MM.1S (cell line): ENCODE data around the gene ARHGEF25.

Experiments used
- DNase-seq: peaks from one replicate; pipeline ENCODE4 v3.0.0-alpha.2; 2015
- H2AFZ ChIP-seq: fragments of 300-600 bp; sonication (generic); 2 replicates; pipeline ENCODE4 v1.6.0; 2016; ENCODE audit warnings: antibody characterized with exemption, low read length
- H3F3A ChIP-seq: fragments of 300-600 bp; sonication (generic); 2 replicates; pipeline ENCODE4 v1.6.1; 2016; ENCODE audit warnings: mild to moderate bottlenecking, antibody characterized with exemption, low read length, moderate library complexity, mixed read lengths; ENCODE audit not compliant: insufficient read depth
- H3K27ac ChIP-seq: fragments of 300-600 bp; sonication (generic); 2 replicates; pipeline ENCODE4 v1.5.1; 2016; ENCODE audit warnings: mild to moderate bottlenecking, low read length
- H3K27me3 ChIP-seq: fragments of 300-600 bp; sonication (generic); replicated peaks from 2 replicates; pipeline ENCODE4 v1.6.0; 2016; ENCODE audit warnings: low read length; ENCODE audit not compliant: insufficient read depth
- H3K36me3 ChIP-seq: fragments of 300-600 bp; sonication (generic); replicated peaks from 2 replicates; pipeline ENCODE4 v1.6.1; 2016; ENCODE audit warnings: mild to moderate bottlenecking, low read length, mixed read lengths; ENCODE audit not compliant: insufficient read depth
- H3K4me1 ChIP-seq: fragments of 300-600 bp; sonication (generic); 2 replicates; pipeline ENCODE4 v1.6.1; 2016; ENCODE audit warnings: low read length, mixed read lengths
- H3K4me2 ChIP-seq: fragments of 300-600 bp; sonication (generic); 2 replicates; pipeline ENCODE4 v1.6.0; 2016; ENCODE audit warnings: low read depth, low read length
- H3K4me3 ChIP-seq: fragments of 300-600 bp; sonication (generic); 2 replicates; pipeline ENCODE4 v1.5.1; 2016; ENCODE audit warnings: low read length, mixed read lengths
- H3K79me2 ChIP-seq: fragments of 300-600 bp; sonication (generic); 2 replicates; pipeline ENCODE4 v1.6.1; 2016; ENCODE audit warnings: mixed run types, low read length, mixed read lengths
- H3K9ac ChIP-seq: fragments of 300-600 bp; sonication (generic); 2 replicates; pipeline ENCODE4 v1.6.1; 2016; ENCODE audit warnings: low read length, mixed read lengths
- H3K9me2 ChIP-seq: fragments of 300-600 bp; sonication (generic); replicated peaks from 2 replicates; pipeline ENCODE4 v1.6.1; 2016; ENCODE audit warnings: mild to moderate bottlenecking, low read length, mixed read lengths; ENCODE audit not compliant: insufficient read depth
- H3K9me3 ChIP-seq: fragments of 300-600 bp; sonication (generic); replicated peaks from 2 replicates; pipeline ENCODE4 v1.6.1; 2016; ENCODE audit warnings: mild to moderate bottlenecking, low read length, mixed read lengths; ENCODE audit not compliant: insufficient read depth
- H4K20me1 ChIP-seq: fragments of 300-600 bp; sonication (generic); 2 replicates; pipeline ENCODE4 v1.6.1; 2016; ENCODE audit warnings: mild to moderate bottlenecking, low read length, moderate library complexity, mixed read lengths; ENCODE audit not compliant: insufficient read depth
- EZH2 ChIP-seq: fragments of 300-600 bp; sonication (generic); optimal IDR thresholded peaks from 2 replicates; pipeline ENCODE3; 2017; ENCODE audit warnings: low read depth, mild to moderate bottlenecking, antibody characterized with exemption, low read length, mixed read lengths
- EZH2phosphoT487 ChIP-seq: fragments of 300-600 bp; sonication (generic); IDR thresholded peaks from 2 replicates; pipeline ENCODE4 v1.6.1; 2018; ENCODE audit warnings: antibody characterized with exemption, low read length
- TF ChIP-seq, protein P1 (sequence below): fragments of 300-600 bp; sonication (generic); IDR thresholded peaks from 2 replicates; pipeline ENCODE4 v1.5.1; 2016; ENCODE audit warnings: antibody characterized with exemption, low read length, mixed read lengths

ARHGEF25 gene

DNA sequence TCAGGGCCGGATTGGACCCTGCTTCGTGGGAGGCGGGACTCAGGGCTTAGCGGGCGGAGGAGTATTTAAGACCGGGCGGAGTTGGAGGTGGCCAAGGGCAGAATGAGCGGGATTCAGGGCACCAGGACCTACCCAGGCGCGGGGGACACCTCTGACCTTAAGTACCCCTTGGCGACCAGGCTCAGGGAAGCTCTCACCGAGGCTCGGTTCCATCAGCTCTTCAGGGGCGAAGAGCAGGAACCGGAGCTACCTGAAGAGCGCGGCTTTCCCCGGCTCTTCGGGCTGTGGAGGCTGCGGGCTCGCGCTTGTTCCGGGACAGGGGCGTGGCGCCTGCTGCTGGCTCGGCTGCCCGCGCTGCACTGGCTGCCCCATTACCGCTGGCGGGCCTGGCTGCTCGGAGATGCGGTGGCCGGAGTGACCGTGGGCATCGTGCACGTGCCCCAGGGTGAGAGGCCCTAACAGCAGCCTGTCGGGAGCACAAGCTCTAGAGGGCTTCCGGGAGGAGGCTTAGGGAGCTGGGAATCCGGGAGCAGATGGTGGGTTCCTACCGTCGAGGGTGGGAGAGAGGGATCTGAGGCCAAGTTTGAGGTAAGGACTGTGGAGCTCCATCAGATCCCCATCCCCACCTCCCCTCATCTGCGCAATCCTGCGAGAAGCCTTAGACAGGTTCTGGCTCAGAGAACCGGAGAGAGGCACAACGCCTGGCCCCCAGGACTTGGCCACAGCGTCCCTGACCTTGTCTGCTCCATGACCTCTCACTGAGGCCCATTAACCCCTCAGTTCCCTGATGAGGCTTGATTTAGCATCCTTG lies 8.4 kb downstream of the ARHGEF25 start:
- H2AFZ ChIP-seq, result no peak overlapping the region
- H4K20me1 ChIP-seq, result no peaks in the 10 kb centered on the region
- no peak for TF ChIP-seq EZH2phosphoT487
- TF ChIP-seq EZH2, result no peak
- TF ChIP-seq, protein P1, sequence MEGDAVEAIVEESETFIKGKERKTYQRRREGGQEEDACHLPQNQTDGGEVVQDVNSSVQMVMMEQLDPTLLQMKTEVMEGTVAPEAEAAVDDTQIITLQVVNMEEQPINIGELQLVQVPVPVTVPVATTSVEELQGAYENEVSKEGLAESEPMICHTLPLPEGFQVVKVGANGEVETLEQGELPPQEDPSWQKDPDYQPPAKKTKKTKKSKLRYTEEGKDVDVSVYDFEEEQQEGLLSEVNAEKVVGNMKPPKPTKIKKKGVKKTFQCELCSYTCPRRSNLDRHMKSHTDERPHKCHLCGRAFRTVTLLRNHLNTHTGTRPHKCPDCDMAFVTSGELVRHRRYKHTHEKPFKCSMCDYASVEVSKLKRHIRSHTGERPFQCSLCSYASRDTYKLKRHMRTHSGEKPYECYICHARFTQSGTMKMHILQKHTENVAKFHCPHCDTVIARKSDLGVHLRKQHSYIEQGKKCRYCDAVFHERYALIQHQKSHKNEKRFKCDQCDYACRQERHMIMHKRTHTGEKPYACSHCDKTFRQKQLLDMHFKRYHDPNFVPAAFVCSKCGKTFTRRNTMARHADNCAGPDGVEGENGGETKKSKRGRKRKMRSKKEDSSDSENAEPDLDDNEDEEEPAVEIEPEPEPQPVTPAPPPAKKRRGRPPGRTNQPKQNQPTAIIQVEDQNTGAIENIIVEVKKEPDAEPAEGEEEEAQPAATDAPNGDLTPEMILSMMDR, result no peak
- no peaks in the 10 kb centered on the region for H3K9me2 ChIP-seq
- H3K9ac ChIP-seq, result no peak overlapping the region
- no peak for DNase-seq
- peak overlapping the region; percentile 33; the same call in 1 of the 2 replicates for H3K4me2 ChIP-seq
- peaks cover 6% of the 10 kb centered on the region for H3K4me1 ChIP-seq
- H3K27ac ChIP-seq, result no peak overlapping the region
- H3K4me3 ChIP-seq, result no peak overlapping the region
- H3K36me3 ChIP-seq, result no peaks in the 10 kb centered on the region
- H3K27me3 ChIP-seq, result peaks cover 50% of the 10 kb centered on the region
- H3F3A ChIP-seq, result no peaks in the 10 kb centered on the region
- H3K9me3 ChIP-seq, result no peaks in the 10 kb centered on the region
- no peaks in the 10 kb centered on the region for H3K79me2 ChIP-seq

DNA sequence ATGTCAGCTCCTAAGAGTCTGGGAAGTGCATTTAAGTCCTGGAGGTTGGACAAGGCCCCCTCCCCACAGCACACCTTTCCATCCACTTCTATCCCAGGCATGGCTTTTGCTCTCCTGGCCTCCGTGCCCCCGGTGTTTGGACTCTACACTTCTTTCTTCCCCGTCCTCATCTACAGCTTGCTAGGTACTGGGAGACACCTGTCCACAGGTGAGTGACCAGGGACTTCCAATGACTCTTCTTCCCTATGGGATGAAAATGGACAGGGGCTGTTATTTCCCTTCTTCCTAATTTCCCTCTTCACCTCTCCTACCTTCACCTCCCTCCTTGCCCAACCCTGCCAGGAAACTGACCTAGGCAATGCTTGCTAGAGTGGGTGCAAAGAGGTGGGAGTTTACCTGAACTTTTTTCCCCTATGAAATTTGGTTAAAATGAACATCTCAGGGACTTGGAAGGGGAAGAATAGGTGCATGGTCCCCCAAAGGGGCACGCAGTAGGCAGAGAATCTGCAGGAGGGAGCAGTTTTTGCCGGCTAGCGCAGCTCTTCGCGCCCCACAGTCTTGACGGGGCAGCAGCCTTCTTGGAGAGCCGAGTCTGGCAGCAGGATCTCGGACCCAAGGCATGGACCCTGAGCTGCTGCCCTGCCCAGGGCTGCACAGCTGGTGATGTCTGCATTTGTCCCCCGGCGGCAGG lies 9.2 kb downstream of the ARHGEF25 start:
- Histone ChIP-seq H3F3A (no peaks in the 10 kb centered on the region), H3K27me3 (peaks cover 50% of the 10 kb centered on the region), H2AFZ (0 out of 2 replicates have a peak overlapping the region, but pooled peaks have one; percentile 74), H3K4me3 (peak overlapping the region; percentile 44; the same call in 1 of the 2 replicates), H3K9me3 (no peaks in the 10 kb centered on the region), H3K9ac (no peak overlapping the region), H3K9me2 (no peaks in the 10 kb centered on the region), H4K20me1 (no peaks in the 10 kb centered on the region), H3K36me3 (no peaks in the 10 kb centered on the region), H3K27ac (no peak overlapping the region), H3K4me1 (peaks cover 6% of the 10 kb centered on the region), H3K79me2 (no peaks in the 10 kb centered on the region), H3K4me2 (peak overlapping the region; percentile 93)
- no peak for DNase-seq
- TF ChIP-seq, protein P1, result no peak
- no peak for TF ChIP-seq EZH2
- TF ChIP-seq EZH2phosphoT487, result no peak

GRCh38 chr12:57620936-57621496 lies 9.8 kb downstream of the ARHGEF25 start:
- no peak overlapping the region for H3K27ac ChIP-seq
- H3K4me3 ChIP-seq, result peak overlapping the region; percentile 44
- no peaks in the 10 kb centered on the region for H4K20me1 ChIP-seq
- peaks cover 6% of the 10 kb centered on the region for H3K4me1 ChIP-seq
- no peaks in the 10 kb centered on the region for H3K79me2 ChIP-seq
- H3K36me3 ChIP-seq, result no peaks in the 10 kb centered on the region
- H3K9me3 ChIP-seq, result no peaks in the 10 kb centered on the region
- peak overlapping the region; percentile 74 for H2AFZ ChIP-seq
- peaks cover 50% of the 10 kb centered on the region for H3K27me3 ChIP-seq
- no peak overlapping the region for H3K9ac ChIP-seq
- H3K9me2 ChIP-seq, result no peaks in the 10 kb centered on the region
- peak overlapping the region; percentile 93 for H3K4me2 ChIP-seq
- TF ChIP-seq, protein P1, result no peak
- TF ChIP-seq EZH2phosphoT487 (no peak), EZH2 (peak; percentile 72)
- no peaks in the 10 kb centered on the region for H3F3A ChIP-seq
- no peak for DNase-seq
